OCI-LY1 (cell line): ENCODE data around the gene TMEM204.

Experiments
- H2AFZ ChIP-seq: fragments of 200-600 bp; sonication (generic), shearing (Covaris generic); 2 replicates; pipeline ENCODE4 v1.6.0; 2014; ENCODE audit warnings: antibody characterized with exemption, mild to moderate bottlenecking, low read length
- H3F3A ChIP-seq: fragments of 200-600 bp; sonication (generic), shearing (Covaris generic); 2 replicates; pipeline ENCODE4 v1.6.0; 2014; ENCODE audit warnings: mild to moderate bottlenecking, antibody characterized with exemption, low read length, moderate library complexity; ENCODE audit not compliant: insufficient read depth
- H3K27ac ChIP-seq: fragments of 200-600 bp; sonication (generic); 2 replicates; pipeline ENCODE4 v1.5.1; 2014; ENCODE audit warnings: low read length, mixed run types, mild to moderate bottlenecking, low read depth; ENCODE audit not compliant: poor library complexity, severe bottlenecking
- H3K27me3 ChIP-seq: fragments of 200-600 bp; sonication (generic); 2 replicates; pipeline ENCODE4 v1.6.0; 2014; ENCODE audit warnings: antibody characterized with exemption, mild to moderate bottlenecking, low read length, moderate library complexity; ENCODE audit not compliant: insufficient read depth
- H3K36me3 ChIP-seq: fragments of 200-600 bp; sonication (generic); 2 replicates; pipeline ENCODE4 v1.6.1; 2014; ENCODE audit warnings: mild to moderate bottlenecking, antibody characterized with exemption, low read length, moderate library complexity, mixed read lengths; ENCODE audit not compliant: insufficient read depth
- H3K4me1 ChIP-seq: fragments of 200-600 bp; sonication (generic); 2 replicates; pipeline ENCODE4 v1.5.1; 2014; ENCODE audit warnings: mild to moderate bottlenecking, low read length, moderate library complexity; ENCODE audit not compliant: insufficient read depth, severe bottlenecking
- H3K4me2 ChIP-seq: fragments of 200-600 bp; sonication (generic), shearing (Covaris generic); 2 replicates; pipeline ENCODE4 v1.6.1; 2014; ENCODE audit warnings: low read length
- H3K4me3 ChIP-seq: fragments of 200-600 bp; sonication (generic); 2 replicates; pipeline ENCODE4 v1.5.1; 2014; ENCODE audit warnings: low read length, low read depth, mild to moderate bottlenecking, mixed read lengths; ENCODE audit not compliant: poor library complexity, severe bottlenecking
- H3K79me2 ChIP-seq: fragments of 200-600 bp; shearing (Covaris generic); 2 replicates; pipeline ENCODE4 v1.6.1; 2016; ENCODE audit warnings: mixed run types, low read length, mixed read lengths; ENCODE audit not compliant: insufficient read depth
- H3K9ac ChIP-seq: fragments of 200-600 bp; sonication (generic), shearing (Covaris generic); 2 replicates; pipeline ENCODE4 v1.6.1; 2014; ENCODE audit warnings: mild to moderate bottlenecking, low read length, mixed read lengths
- H3K9me2 ChIP-seq: fragments of 200-600 bp; sonication (generic), shearing (Covaris generic); 2 replicates; pipeline ENCODE4 v1.6.1; 2014; ENCODE audit warnings: low read depth, mild to moderate bottlenecking, low read length, mixed read lengths
- H3K9me3 ChIP-seq: fragments of 200-600 bp; shearing (Covaris generic); 2 replicates; pipeline ENCODE4 v1.6.1; 2014; ENCODE audit warnings: low read length, mixed read lengths
- H4K20me1 ChIP-seq: fragments of 200-600 bp; sonication (generic), shearing (Covaris generic); 2 replicates; pipeline ENCODE4 v1.6.0; 2016; ENCODE audit warnings: mild to moderate bottlenecking, low read length; ENCODE audit not compliant: insufficient read depth
- CTCF ChIP-seq: fragments of 200-600 bp; sonication (generic), shearing (Covaris generic); IDR thresholded peaks from 2 replicates; pipeline ENCODE4 v1.5.1; 2017; ENCODE audit warnings: mild to moderate bottlenecking, antibody characterized with exemption, low read length, moderate library complexity, mixed read lengths
- EZH2 ChIP-seq: fragments of 200-600 bp; sonication (generic), shearing (Covaris generic); IDR thresholded peaks from 2 replicates; pipeline ENCODE4 v1.8.0; 2017; ENCODE audit warnings: borderline replicate concordance, mixed run types, mild to moderate bottlenecking, antibody characterized with exemption, low read length, moderate library complexity, mixed read lengths

Gene TMEM204

GRCh38 chr16:1489077-1489476 lies 44.4 kb upstream of the TMEM204 start:
- peaks cover 10% of the 10 kb centered on the region; the same call in 1 of the 2 replicates for H3K27me3 ChIP-seq
- no peak overlapping the region for H2AFZ ChIP-seq

GRCh38 chr16:1491327-1491726 lies 42.1 kb upstream of the TMEM204 start:
- Histone ChIP-seq H2AFZ (no peak overlapping the region), H3K36me3 (peaks cover 10% of the 10 kb centered on the region; the same call in 1 of the 2 replicates), H3K4me3 (no peak overlapping the region), H3K4me1 (peaks cover 18% of the 10 kb centered on the region), H3K79me2 (no peaks in the 10 kb centered on the region), H3K4me2 (no peak overlapping the region), H3F3A (no peaks in the 10 kb centered on the region), H3K9me3 (no peaks in the 10 kb centered on the region), H3K9ac (no peak overlapping the region), H3K9me2 (no peaks in the 10 kb centered on the region), H4K20me1 (no peaks in the 10 kb centered on the region), H3K27me3 (peaks cover 10% of the 10 kb centered on the region; the same call in 1 of the 2 replicates), H3K27ac (no peak overlapping the region)
- TF ChIP-seq CTCF (peak; percentile 19; the same call in 1 of the 2 replicates), EZH2 (no peak)

More at GRCh38 chr16:1489077-1489476, 44.4 kb upstream of the TMEM204 start:
- no peaks in the 10 kb centered on the region for H4K20me1 ChIP-seq
- TF ChIP-seq CTCF = no peak
- no peak for TF ChIP-seq EZH2
- no peaks in the 10 kb centered on the region for H3K36me3 ChIP-seq
- no peaks in the 10 kb centered on the region for H3K9me3 ChIP-seq
- no peak overlapping the region for H3K9ac ChIP-seq
- no peaks in the 10 kb centered on the region for H3F3A ChIP-seq
- no peak overlapping the region for H3K27ac ChIP-seq
- no peak overlapping the region for H3K4me2 ChIP-seq
- no peaks in the 10 kb centered on the region for H3K9me2 ChIP-seq
- no peak overlapping the region for H3K4me3 ChIP-seq
- H3K4me1 ChIP-seq = peaks cover 10% of the 10 kb centered on the region
- no peaks in the 10 kb centered on the region for H3K79me2 ChIP-seq

GRCh38 chr16:1492082-1492922 lies 41.2 kb upstream of the TMEM204 start:
- Histone ChIP-seq H3K9ac (peak overlapping the region; percentile 68), H3K4me1 (peaks cover 18% of the 10 kb centered on the region), H3K36me3 (peaks cover 18% of the 10 kb centered on the region), H4K20me1 (no peaks in the 10 kb centered on the region), H3K79me2 (no peaks in the 10 kb centered on the region), H3F3A (no peaks in the 10 kb centered on the region), H3K9me3 (no peaks in the 10 kb centered on the region), H3K9me2 (no peaks in the 10 kb centered on the region), H3K4me2 (peak overlapping the region; percentile 85), H2AFZ (0 out of 2 replicates have a peak overlapping the region, but pooled peaks have one; percentile 10), H3K4me3 (peak overlapping the region; percentile 82), H3K27ac (peak overlapping the region; percentile 3), H3K27me3 (0 out of 2 replicates have a peak, but pooled peaks cover 4% of the 10 kb centered on the region)
- TF ChIP-seq EZH2 (no peak), CTCF (no peak; the same call in 1 of the 2 replicates)
